Measurements from ENCODE around the gene VPS4B.

DNA sequence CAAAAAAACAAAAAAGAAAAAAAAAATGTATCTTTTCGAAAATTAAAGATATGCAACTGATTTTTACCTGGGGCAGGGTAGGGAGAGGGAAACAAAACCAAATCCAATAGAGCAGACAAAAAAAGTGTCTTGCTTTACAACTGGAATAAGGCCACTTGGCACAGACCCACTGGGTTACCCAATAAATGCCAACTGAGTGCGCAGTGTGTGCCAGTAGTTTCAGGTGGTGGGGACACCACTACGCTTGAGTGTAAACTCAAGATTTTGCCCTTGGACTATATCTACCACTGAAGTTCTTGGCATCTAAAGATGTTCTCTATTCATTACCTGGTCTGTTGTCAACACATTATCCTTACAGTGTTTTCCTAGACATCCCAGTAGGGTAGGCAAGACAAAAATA is 16.3 kb downstream of the VPS4B start:
- TF ChIP-seq, protein P1, sequence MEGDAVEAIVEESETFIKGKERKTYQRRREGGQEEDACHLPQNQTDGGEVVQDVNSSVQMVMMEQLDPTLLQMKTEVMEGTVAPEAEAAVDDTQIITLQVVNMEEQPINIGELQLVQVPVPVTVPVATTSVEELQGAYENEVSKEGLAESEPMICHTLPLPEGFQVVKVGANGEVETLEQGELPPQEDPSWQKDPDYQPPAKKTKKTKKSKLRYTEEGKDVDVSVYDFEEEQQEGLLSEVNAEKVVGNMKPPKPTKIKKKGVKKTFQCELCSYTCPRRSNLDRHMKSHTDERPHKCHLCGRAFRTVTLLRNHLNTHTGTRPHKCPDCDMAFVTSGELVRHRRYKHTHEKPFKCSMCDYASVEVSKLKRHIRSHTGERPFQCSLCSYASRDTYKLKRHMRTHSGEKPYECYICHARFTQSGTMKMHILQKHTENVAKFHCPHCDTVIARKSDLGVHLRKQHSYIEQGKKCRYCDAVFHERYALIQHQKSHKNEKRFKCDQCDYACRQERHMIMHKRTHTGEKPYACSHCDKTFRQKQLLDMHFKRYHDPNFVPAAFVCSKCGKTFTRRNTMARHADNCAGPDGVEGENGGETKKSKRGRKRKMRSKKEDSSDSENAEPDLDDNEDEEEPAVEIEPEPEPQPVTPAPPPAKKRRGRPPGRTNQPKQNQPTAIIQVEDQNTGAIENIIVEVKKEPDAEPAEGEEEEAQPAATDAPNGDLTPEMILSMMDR (IDR thresholded peaks at IDR 0.05): no peak
- no peak for TF ChIP-seq ZFX (IDR thresholded peaks at IDR 0.05; ENCODE audit: borderline replicate concordance)
